HCT116 (cell line): ENCODE results near the gene FGF6. TPM values are rescaled to one million over a fixed set of nuclear protein-coding genes. Genes with fewer than 3 reads are reported as not detected.

Source experiments
- ATAC-seq: fragments of 200-7000 bp; cut with Tn5 transposase; 2 replicates; pipeline ENCODE4 v1.9.1; 2020; ENCODE audit warnings: mild to moderate bottlenecking, moderate library complexity
- BruUV-seq: library from RNA; stranded (reverse); fragments of 400-500 nt; replicated peaks from 2 replicates; lab custom pipeline; 2021; lab: Mats Ljungman, UMichigan
- CTCF ChIA-PET: fragments of 300-600 bp; sonication (Branson Sonifier 250); formaldehyde crosslinking; loops from one replicate; lab custom pipeline; 2021; ENCODE audit warnings: antibody characterized with exemption; lab: Charles Lee
- POLR2A ChIA-PET: fragments of 300-600, 350-600 bp; sonication (Branson Sonifier 250); formaldehyde crosslinking; loops from one replicate; lab custom pipeline; 2021; ENCODE audit warnings: antibody characterized with exemption; lab: Charles Lee
- RAD21 ChIA-PET, 2 experiments: fragments of 300-600 bp; sonication (Branson Sonifier 250); formaldehyde crosslinking; loops; one replicate each; lab custom pipeline; 2023; ENCODE audit warnings: low total read pairs in 2 of 2; ENCODE audit not compliant: uncharacterized antibody in 2 of 2, unreplicated experiment in 2 of 2, low non-redundant PET in 1 of 2; lab: Charles Lee
- DNase-seq: peaks from one replicate; pipeline ENCODE4 v3.0.0-alpha.2; 2010; ENCODE audit warnings: low read depth, low spot score
- H2AFZ ChIP-seq: fragments of 200-600 bp; shearing (Covaris generic), sonication (generic); 2 replicates; pipeline ENCODE4 v1.6.1; 2017; ENCODE audit warnings: low read depth, mixed run types, mixed read lengths, antibody characterized with exemption, low read length; ENCODE audit not compliant: poor library complexity, severe bottlenecking
- H3K27ac ChIP-seq: 2 replicates; pipeline ENCODE4 v1.5.1; 2012; ENCODE audit warnings: low read depth, low read length
- H3K27me3 ChIP-seq: fragments of 200-600 bp; sonication (generic); 2 replicates; pipeline ENCODE4 v1.6.1; 2016; ENCODE audit warnings: mixed run types, low read length, mixed read lengths; ENCODE audit not compliant: insufficient read depth
- H3K36me3 ChIP-seq, 2 experiments: fragments of 200-500 bp in 1 of 2; fragments of 200-600 bp in 1 of 2; sonication (Bioruptor generic) in 1 of 2; sonication (generic) in 1 of 2; 2 replicates each; pipeline versions ENCODE4 v1.5.1 to v1.6.1; 2014 to 2016; ENCODE audit warnings: low read length in 2 of 2, inconsistent platforms in 1 of 2, mixed read lengths in 1 of 2, mixed run types in 1 of 2; ENCODE audit not compliant: insufficient read depth in 2 of 2, control insufficient read depth in 1 of 2
- H3K4me1 ChIP-seq, 2 experiments: fragments of 200-600 bp in 1 of 2; sonication (generic) in 1 of 2; 2 replicates each; pipeline versions ENCODE4 v1.5.1 to v1.6.1; 2012 to 2017; ENCODE audit warnings: low read length in 2 of 2, inconsistent platforms in 1 of 2, mild to moderate bottlenecking in 1 of 2, mixed read lengths in 1 of 2, mixed run types in 1 of 2, moderate library complexity in 1 of 2; ENCODE audit not compliant: insufficient read depth in 2 of 2, control insufficient read depth in 1 of 2
- H3K4me2 ChIP-seq: fragments of 200-600 bp; sonication (generic); 2 replicates; pipeline ENCODE4 v1.6.1; 2017; ENCODE audit warnings: mixed run types, low read length, mixed read lengths
- H3K4me3 ChIP-seq, 2 experiments: fragments of 200-600 bp in 1 of 2; sonication (generic) in 1 of 2; replicated peaks in 1 of 2; 2 replicates each; pipeline ENCODE4 v1.5.1; 2011 to 2016; ENCODE audit warnings: low read length in 2 of 2, control low read depth in 1 of 2, low read depth in 1 of 2, mild to moderate bottlenecking in 1 of 2, mixed read lengths in 1 of 2, mixed run types in 1 of 2
- H3K79me2 ChIP-seq: fragments of 200-600 bp; sonication (generic); 2 replicates; pipeline ENCODE4 v1.6.1; 2017; ENCODE audit warnings: mild to moderate bottlenecking, mixed run types, low read length, moderate library complexity, mixed read lengths; ENCODE audit not compliant: insufficient read depth
- H3K9ac ChIP-seq: fragments of 200-600 bp; sonication (generic); 2 replicates; pipeline ENCODE4 v1.6.1; 2016; ENCODE audit warnings: low read length, mixed read lengths
- H3K9me2 ChIP-seq: fragments of 200-600 bp; sonication (generic), shearing (Covaris generic); 2 replicates; pipeline ENCODE4 v1.6.1; 2017; ENCODE audit warnings: mixed run types, mild to moderate bottlenecking, moderate library complexity; ENCODE audit not compliant: insufficient read depth
- H3K9me3 ChIP-seq, 2 experiments: fragments of 200-500 bp in 1 of 2; fragments of 200-600 bp in 1 of 2; sonication (Bioruptor generic) in 1 of 2; sonication (generic) in 1 of 2; 2 replicates each; pipeline ENCODE4 v1.6.1; 2014 to 2017; ENCODE audit warnings: low read length in 2 of 2, mixed read lengths in 2 of 2, inconsistent platforms in 1 of 2, low read depth in 1 of 2, mild to moderate bottlenecking in 1 of 2, mixed run types in 1 of 2, moderate library complexity in 1 of 2; ENCODE audit not compliant: control insufficient read depth in 1 of 2, insufficient read depth in 1 of 2
- H4K20me1 ChIP-seq: fragments of 200-600 bp; sonication (generic), shearing (Covaris generic); 2 replicates; pipeline ENCODE4 v1.6.1; 2017; ENCODE audit warnings: mixed run types, mild to moderate bottlenecking, moderate library complexity; ENCODE audit not compliant: insufficient read depth
- ATF3 ChIP-seq: IDR thresholded peaks from 2 replicates; pipeline ENCODE4 v1.6.1; 2012
- CBX3 ChIP-seq: IDR thresholded peaks from 2 replicates; pipeline ENCODE4 v1.6.1; 2012; ENCODE audit warnings: low read depth
- CEBPB ChIP-seq: IDR thresholded peaks from 2 replicates; pipeline ENCODE4 v1.6.1; 2012; ENCODE audit warnings: low read depth
- EGR1 ChIP-seq: IDR thresholded peaks from 2 replicates; pipeline ENCODE4 v1.6.1; 2012; ENCODE audit warnings: low read depth
- ELF1 ChIP-seq: IDR thresholded peaks from 2 replicates; pipeline ENCODE4 v1.6.1; 2012; ENCODE audit warnings: low read depth, borderline replicate concordance
- EZH2 ChIP-seq: fragments of 200-600 bp; sonication (generic); IDR thresholded peaks from 2 replicates; pipeline ENCODE4 v1.6.1; 2017; ENCODE audit warnings: antibody characterized with exemption, mixed run types
- EZH2phosphoT487 ChIP-seq: fragments of 200-600 bp; IDR thresholded peaks from 2 replicates; pipeline ENCODE4 v1.6.1; 2018; ENCODE audit warnings: antibody characterized with exemption, borderline replicate concordance
- FOSL1 ChIP-seq: IDR thresholded peaks from 2 replicates; pipeline ENCODE4 v1.6.1; 2012; ENCODE audit warnings: low read depth
- POLR2A ChIP-seq: IDR thresholded peaks from 2 replicates; pipeline ENCODE4 v1.7.0; 2011; ENCODE audit warnings: borderline replicate concordance; ENCODE audit not compliant: insufficient read depth, insufficient read length; ENCODE audit errors: extremely low read depth
- RAD21 ChIP-seq: IDR thresholded peaks from 2 replicates; pipeline ENCODE4 v1.6.1; 2012; ENCODE audit warnings: low read depth, mild to moderate bottlenecking
- SIN3A ChIP-seq: IDR thresholded peaks from 2 replicates; pipeline ENCODE4 v1.6.1; 2012; ENCODE audit warnings: low read depth
- SP1 ChIP-seq: IDR thresholded peaks from 2 replicates; pipeline ENCODE4 v1.6.1; 2012; ENCODE audit warnings: low read depth
- SRF ChIP-seq: IDR thresholded peaks from 2 replicates; pipeline ENCODE4 v1.6.1; 2012; ENCODE audit warnings: low read depth
- TCF7L2 ChIP-seq: IDR thresholded peaks from 2 replicates; pipeline ENCODE4 v1.7.0; 2011; ENCODE audit warnings: borderline replicate concordance, inconsistent platforms; ENCODE audit not compliant: insufficient read depth, insufficient read length; ENCODE audit errors: extremely low read depth
- YY1 ChIP-seq: IDR thresholded peaks from 2 replicates; pipeline ENCODE4 v1.6.1; 2011; ENCODE audit warnings: low read length, low read depth, moderate library complexity, mild to moderate bottlenecking; ENCODE audit not compliant: insufficient replicate concordance; ENCODE audit errors: extremely low read depth
- ZNF274 ChIP-seq: fragments of 200-500 bp; sonication (Bioruptor generic); IDR thresholded peaks from 2 replicates; pipeline ENCODE4 v1.6.1; 2014; ENCODE audit warnings: mild to moderate bottlenecking, low read depth, low read length, inconsistent platforms
- intact Hi-C: fragments of 100-400 bp; cut with micrococcal nuclease; formaldehyde crosslinking; loops from 2 replicates; pipeline ENCODE4 v1.10.0; 2022
- total RNA-seq: library from RNA; stranded (reverse); gene quantifications from one replicate; pipeline ENCODE4 v1.2.1, GENCODE V29; 2021; ENCODE audit not compliant: unreplicated experiment
- TF ChIP-seq, protein P1 (sequence below): IDR thresholded peaks from 2 replicates; pipeline ENCODE4 v1.6.1; 2011; ENCODE audit warnings: mild to moderate bottlenecking, low read length, moderate library complexity; ENCODE audit not compliant: insufficient replicate concordance; ENCODE audit errors: extremely low read depth

FGF6 gene
- total RNA-seq, 1 experiment from 2014 or later, result not detected

GRCh38 chr12:4424422-4424821 lies 21.2 kb downstream of the FGF6 start (continued):
- TF ChIP-seq ATF3 (no peak), EZH2 (no peak), TCF7L2 (no peak), POLR2A (no peak), RAD21 (no peak), SIN3A (no peak), FOSL1 (no peak), SRF (no peak), ELF1 (no peak), CEBPB (no peak), EGR1 (no peak)
- TF ChIP-seq, all 23 proteins: peak for 0

GRCh38 chr12:4423528-4424195 lies 22.0 kb downstream of the FGF6 start:
- ChIA-PET CTCF (interaction anchor here (0.8 kb wide), 1 partner anchor 104 kb away, joined by 3 read pairs; no protein-coding TSS in a partner anchor), RAD21 (no interaction called here)
- intact Hi-C loops, result no loop called here

More at GRCh38 chr12:4423528-4424195, 22.0 kb downstream of the FGF6 start:
- Histone ChIP-seq H3K27ac (no peak overlapping the region), H3K9ac (no peak overlapping the region), H2AFZ (no peak overlapping the region), H3K36me3 (no peaks in the 10 kb centered on the region), H3K4me1 (no peaks in the 10 kb centered on the region), H3K79me2 (no peaks in the 10 kb centered on the region), H3K9me2 (no peaks in the 10 kb centered on the region), H3K4me2 (no peak overlapping the region), H4K20me1 (no peaks in the 10 kb centered on the region)
- no peak for ATAC-seq
- no TSS peak for BruUV-seq
- POLR2A ChIA-PET, result no interaction called here
- TF ChIP-seq SP1 (no peak), EGR1 (no peak), RAD21 (no peak), ZNF274 (no peak), POLR2A (no peak), EZH2phosphoT487 (no peak), SIN3A (no peak), CBX3 (no peak), YY1 (no peak), TCF7L2 (no peak), CEBPB (no peak), ATF3 (no peak)
- TF ChIP-seq, protein P1, sequence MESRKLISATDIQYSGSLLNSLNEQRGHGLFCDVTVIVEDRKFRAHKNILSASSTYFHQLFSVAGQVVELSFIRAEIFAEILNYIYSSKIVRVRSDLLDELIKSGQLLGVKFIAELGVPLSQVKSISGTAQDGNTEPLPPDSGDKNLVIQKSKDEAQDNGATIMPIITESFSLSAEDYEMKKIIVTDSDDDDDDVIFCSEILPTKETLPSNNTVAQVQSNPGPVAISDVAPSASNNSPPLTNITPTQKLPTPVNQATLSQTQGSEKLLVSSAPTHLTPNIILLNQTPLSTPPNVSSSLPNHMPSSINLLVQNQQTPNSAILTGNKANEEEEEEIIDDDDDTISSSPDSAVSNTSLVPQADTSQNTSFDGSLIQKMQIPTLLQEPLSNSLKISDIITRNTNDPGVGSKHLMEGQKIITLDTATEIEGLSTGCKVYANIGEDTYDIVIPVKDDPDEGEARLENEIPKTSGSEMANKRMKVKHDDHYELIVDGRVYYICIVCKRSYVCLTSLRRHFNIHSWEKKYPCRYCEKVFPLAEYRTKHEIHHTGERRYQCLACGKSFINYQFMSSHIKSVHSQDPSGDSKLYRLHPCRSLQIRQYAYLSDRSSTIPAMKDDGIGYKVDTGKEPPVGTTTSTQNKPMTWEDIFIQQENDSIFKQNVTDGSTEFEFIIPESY, result no peak
- TF ChIP-seq, all 23 proteins: peak for 0
- no peak for DNase-seq
- no peak overlapping the region for H3K4me3 ChIP-seq
- H3K9me3 ChIP-seq, result no peaks in the 10 kb centered on the region
- peaks cover 5% of the 10 kb centered on the region; the same call in 1 of the 2 replicates for H3K27me3 ChIP-seq
